HG03095 (cell line): ENCODE data around the gene ZSWIM8.
"Not testable (repeated sequence)": the region's sequence is repeated elsewhere in the genome, so short reads cannot be mapped to it uniquely, and the experiment has no call there.

ENCODE experiments used
- ATAC-seq: cut with Tn5 transposase; IDR thresholded peaks from one replicate; pipeline ENCODE4 v1.9.1; 2021; ENCODE audit warnings: moderate library complexity; ENCODE audit not compliant: unreplicated experiment

ZSWIM8 gene

DNA sequence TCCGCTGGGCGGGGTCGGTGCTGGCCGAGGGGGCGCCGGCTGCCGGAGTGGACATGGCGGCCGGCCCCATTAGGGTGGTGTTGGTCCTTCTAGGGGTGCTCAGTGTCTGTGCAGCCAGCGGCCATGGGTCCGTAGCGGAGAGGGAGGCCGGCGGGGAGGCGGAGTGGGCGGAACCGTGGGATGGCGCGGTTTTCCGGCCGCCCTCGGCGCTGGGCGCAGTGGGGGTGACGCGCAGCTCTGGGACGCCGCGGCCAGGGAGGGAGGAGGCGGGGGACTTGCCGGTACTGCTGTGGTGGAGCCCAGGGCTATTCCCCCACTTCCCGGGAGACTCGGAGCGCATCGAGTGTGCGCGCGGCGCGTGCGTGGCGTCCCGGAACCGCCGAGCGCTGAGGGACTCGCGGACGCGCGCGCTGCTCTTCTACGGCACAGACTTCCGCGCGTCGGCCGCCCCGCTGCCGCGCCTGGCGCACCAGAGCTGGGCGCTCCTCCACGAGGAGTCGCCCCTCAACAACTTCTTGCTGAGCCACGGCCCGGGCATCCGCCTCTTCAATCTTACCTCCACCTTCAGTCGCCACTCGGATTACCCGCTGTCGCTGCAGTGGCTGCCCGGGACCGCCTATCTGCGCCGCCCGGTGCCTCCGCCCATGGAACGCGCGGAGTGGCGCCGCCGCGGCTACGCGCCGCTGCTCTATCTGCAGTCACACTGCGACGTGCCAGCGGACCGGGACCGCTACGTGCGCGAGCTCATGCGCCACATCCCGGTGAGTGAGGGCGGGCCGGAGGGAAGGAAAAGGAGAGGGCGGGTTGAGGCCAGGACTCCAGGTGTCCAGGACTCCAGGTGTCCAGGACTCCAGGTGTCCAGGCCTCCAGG, 12.9 kb upstream of the ZSWIM8 start:
- peak; percentile 56 for ATAC-seq

DNA sequence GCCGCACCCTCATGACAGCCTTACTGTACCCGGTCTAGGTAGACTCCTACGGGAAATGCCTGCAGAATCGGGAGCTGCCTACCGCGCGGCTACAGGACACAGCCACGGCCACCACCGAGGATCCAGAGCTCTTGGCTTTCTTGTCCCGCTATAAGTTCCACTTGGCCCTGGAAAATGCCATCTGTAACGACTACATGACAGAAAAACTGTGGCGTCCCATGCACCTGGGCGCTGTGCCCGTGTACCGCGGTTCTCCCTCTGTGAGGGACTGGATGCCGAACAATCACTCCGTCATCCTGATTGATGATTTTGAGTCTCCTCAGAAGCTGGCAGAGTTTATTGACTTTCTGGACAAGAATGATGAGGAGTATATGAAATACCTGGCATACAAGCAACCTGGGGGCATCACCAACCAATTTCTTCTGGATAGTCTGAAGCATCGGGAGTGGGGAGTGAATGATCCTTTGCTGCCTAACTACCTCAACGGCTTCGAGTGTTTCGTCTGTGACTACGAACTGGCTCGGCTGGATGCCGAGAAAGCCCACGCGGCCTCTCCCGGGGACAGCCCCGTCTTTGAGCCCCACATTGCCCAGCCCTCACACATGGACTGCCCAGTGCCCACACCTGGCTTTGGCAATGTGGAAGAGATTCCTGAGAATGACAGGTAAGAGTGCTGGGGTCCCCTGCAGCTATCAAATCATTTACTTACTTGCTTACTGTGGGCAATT, 12.1 kb upstream of the ZSWIM8 start:
- no peak for ATAC-seq

DNA sequence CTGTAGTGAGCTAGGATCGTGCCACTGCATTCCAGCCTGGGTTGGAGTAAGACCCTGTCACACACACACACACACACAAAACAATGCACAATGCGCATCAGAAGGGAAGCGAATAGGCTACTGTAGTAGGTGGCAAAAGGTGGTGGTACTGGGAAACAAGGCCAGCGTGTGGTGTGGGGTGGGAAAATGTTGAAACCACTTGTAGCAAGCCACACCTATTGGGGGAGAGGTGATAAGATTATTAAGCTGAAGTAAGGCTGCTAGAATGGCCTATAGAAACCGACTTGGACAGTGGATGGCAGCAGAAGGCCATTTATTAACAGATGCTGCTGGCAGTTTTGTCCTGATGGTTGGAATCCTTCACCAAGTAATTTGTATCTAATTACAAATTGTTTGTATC, 10.8 kb upstream of the ZSWIM8 start:
- ATAC-seq, result no peak

DNA sequence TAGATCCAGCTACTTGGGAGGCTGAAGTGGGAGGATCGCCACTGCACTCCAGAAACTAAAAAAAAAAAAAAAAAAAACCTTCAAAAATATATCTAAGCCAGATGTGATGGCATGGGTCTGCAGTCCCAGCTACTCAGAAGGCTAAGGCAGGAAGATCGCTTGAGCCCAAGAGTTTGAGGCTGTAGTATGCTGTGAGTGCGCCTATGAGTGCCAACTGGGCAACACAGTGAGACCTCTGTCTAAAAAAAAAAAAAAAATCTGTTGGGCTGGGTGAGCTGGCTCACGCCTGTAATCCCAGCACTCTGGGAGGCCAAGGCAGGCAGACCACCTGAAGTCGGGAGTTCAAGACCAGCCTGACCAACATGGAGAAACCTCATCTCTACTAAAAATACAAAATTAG, 6.4 kb upstream of the ZSWIM8 start:
- no peak for ATAC-seq

- no peak for ATAC-seq
Observed at GRCh38 chr10:73779539-73780197, 5.7 kb upstream of the ZSWIM8 start.

DNA sequence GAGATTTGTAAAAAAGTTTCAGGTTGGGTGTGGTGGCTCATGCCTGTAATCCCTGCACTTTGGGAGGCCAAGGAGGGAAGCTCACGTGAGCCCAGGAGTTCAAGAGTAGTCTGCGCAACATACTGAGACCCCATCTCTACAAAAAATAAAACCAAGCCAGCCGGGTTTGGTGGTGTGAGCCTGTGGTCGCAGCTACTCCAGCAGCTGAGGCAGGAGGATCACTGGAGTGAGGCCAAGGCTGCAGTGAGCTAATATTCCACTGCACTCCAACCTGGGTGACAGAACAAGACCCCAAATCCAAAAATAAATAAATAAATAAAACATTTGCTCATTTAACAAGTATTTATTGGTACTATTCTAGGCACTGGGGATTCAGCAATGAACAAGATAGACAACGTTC, 5.1 kb upstream of the ZSWIM8 start:
- ATAC-seq, result no peak

DNA sequence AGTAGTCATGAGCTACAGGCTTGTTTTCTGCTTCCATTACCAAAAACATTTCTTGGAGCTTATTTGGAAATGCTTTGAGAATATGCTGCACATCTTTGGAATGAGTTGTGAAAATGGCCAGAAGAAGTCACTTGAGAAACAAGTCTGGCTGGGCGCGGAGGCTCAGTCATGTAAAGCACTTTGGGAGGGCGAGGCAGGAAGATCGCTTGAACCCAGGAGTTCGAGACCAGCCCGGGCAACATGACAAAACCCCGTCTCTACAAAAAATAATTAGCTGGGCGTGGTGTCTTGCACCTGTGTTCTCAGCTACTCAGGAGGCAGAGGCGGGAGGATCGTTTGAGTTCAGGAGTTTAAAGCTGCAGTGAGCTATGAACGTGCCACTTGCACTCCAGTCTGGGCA, 4.4 kb upstream of the ZSWIM8 start:
- ATAC-seq, result no peak

- ATAC-seq, result peak; percentile 3
Observed at GRCh38 chr10:73781548-73781878, 3.9 kb upstream of the ZSWIM8 start.

DNA sequence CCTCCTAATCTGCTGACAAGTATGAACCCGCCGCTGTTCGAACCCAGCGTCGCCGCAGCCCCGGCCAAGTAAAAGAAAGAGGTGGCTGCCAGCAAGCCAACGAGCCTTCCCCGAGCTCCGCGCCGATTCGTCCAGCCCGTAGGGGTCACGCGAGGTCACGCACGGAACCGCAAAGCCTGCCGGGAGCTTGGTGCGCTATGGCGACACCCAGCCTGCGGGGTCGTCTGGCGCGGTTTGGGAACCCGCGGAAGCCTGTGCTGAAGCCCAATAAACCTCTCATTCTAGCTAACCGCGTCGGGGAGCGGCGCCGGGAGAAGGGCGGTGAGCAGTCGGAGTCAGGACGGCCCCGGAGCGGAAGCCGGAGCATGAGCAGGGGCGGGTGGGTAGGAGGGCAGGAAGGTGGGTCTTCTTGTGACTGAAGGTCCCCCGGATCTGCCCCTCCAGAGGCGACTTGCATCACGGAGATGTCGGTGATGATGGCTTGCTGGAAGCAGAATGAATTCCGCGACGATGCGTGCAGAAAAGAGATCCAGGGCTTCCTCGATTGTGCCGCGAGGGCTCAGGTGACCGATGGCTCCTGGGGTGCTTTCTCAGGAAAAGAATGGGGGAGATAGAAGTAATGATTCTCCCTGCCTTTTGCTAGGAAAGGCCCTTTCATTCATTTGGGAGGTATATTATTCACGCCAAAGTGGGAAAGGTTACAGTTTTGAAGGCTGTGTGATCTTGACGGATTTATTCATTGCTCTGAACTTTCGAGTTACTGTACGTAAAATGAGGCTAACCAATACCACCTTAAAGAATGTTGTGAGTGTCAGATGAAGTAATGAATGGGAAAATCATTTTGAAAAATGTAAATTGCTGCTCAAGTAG, 3.3 kb upstream of the ZSWIM8 start, which contains the start of gene CHCHD1:
Gene CHCHD1, plus strand, starts transcription at position 170 of the 870 bp plus-strand sequence. Its CDS starts 28 bp downstream, at position 198.
- peak; percentile 51 for ATAC-seq

- ATAC-seq, result no peak
Observed at GRCh38 chr10:73782749-73783085, 2.7 kb upstream of the ZSWIM8 start.

DNA sequence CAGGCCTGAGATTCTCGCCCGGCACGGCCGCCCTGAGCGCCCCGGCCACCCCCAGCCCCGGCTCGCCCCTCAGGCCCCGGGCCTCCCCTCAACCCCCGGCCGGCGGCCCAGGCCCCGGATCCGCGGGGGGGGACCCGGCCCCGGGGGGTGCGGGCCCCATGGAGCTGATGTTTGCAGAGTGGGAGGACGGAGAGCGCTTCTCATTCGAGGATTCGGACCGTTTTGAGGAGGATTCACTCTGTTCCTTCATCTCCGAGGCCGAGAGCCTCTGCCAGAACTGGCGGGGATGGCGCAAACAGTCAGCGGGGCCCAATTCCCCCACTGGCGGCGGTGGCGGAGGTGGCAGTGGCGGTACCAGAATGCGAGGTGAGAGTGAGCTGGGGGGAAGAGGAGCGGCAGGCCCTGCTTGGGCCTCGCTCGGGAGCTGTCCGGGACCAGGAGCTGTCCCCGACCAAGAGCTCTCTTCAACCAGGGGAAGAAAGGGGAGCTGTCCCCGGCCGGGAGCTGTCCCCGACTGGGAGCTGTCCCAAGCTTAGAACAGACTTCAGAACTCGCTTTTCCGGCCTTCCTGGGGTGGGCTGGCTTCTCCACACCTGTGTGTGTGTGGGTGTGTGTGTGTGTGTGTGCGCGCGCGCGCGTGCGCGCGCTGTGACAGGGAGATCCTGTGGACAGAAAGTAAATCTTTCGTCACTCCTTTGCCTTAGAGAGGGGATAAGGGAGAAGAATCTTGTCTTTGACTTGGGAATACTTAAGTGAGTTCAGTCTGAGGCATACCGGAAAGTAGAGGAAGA, 510 bp downstream of the ZSWIM8 start:
- peak; percentile 13 for ATAC-seq

- ATAC-seq, result no peak
Observed at GRCh38 chr10:73786512-73786885, 1.1 kb downstream of the ZSWIM8 start.

- ATAC-seq, result not testable (repeated sequence)
Observed at GRCh38 chr10:73787031-73787800, 1.8 kb downstream of the ZSWIM8 start.

- ATAC-seq, result no peak
Observed at GRCh38 chr10:73788864-73789658, 3.7 kb downstream of the ZSWIM8 start.

- ATAC-seq, result no peak
Observed at GRCh38 chr10:73789659-73790055, 4.3 kb downstream of the ZSWIM8 start.

- no peak for ATAC-seq
Observed at GRCh38 chr10:73790886-73791625, 5.7 kb downstream of the ZSWIM8 start.

- ATAC-seq, result no peak
Observed at GRCh38 chr10:73791871-73792400, 6.5 kb downstream of the ZSWIM8 start.

GRCh38 chr10:73793456-73793855, 8.1 kb downstream of the ZSWIM8 start:
- no peak for ATAC-seq
